Epithelial cell of proximal tubule (primary cell): ENCODE measurements around the gene TUBA4A. TPM values are rescaled to one million over a fixed set of nuclear protein-coding genes. Genes with fewer than 3 reads are reported as not detected.

Experiments used
- DNase-seq: peaks from one replicate; pipeline ENCODE4 v3.0.0-alpha.2; 2011; ENCODE audit warnings: low read depth
- H3K4me3 ChIP-seq: 2 replicates; pipeline ENCODE4 v1.5.1; 2011; ENCODE audit warnings: low read depth, mild to moderate bottlenecking, low read length
- CTCF ChIP-seq: conservative IDR thresholded peaks from 2 replicates; pipeline ENCODE4 v1.5.1; 2012; ENCODE audit warnings: low read depth, mild to moderate bottlenecking, low read length
- total RNA-seq: library from RNA; depleted of rRNA; stranded (reverse); fragments of >200 nt; gene quantifications from 2 replicates; pipeline ENCODE4 v1.2.3, GENCODE V29; 2015

Gene TUBA4A
- total RNA-seq, 1 donor from 2014 or later, result 191 TPM

GRCh38 chr2:219296631-219297391, 43.1 kb upstream of the TUBA4A start:
- no peak for DNase-seq
- H3K4me3 ChIP-seq, result no peak overlapping the region
- TF ChIP-seq CTCF, result no peak

- no peak for DNase-seq
- no peak overlapping the region for H3K4me3 ChIP-seq
- TF ChIP-seq CTCF, result no peak
Measured at GRCh38 chr2:219296142-219296541, 42.4 kb upstream of the TUBA4A start.

- H3K4me3 ChIP-seq, result peak overlapping the region; percentile 63
- peak; percentile 88 for TF ChIP-seq CTCF
- DNase-seq, result no peak
Measured at GRCh38 chr2:219294356-219295351, 40.9 kb upstream of the TUBA4A start.

GRCh38 chr2:219293736-219294231, 40.1 kb upstream of the TUBA4A start:
- no peak overlapping the region for H3K4me3 ChIP-seq
- TF ChIP-seq CTCF, result no peak
- DNase-seq, result no peak

- TF ChIP-seq CTCF, result no peak
- no peak overlapping the region for H3K4me3 ChIP-seq
- no peak for DNase-seq
Measured at GRCh38 chr2:219292616-219293015, 38.9 kb upstream of the TUBA4A start.

- no peak overlapping the region for H3K4me3 ChIP-seq
- no peak for DNase-seq
- no peak for TF ChIP-seq CTCF
Measured at GRCh38 chr2:219291910-219292490, 38.3 kb upstream of the TUBA4A start.
